ENCODE data around the gene PPM1H.

Gene PPM1H

GRCh38 chr12:62724947-62725451 lies 210.0 kb downstream of the PPM1H start:
- TF ChIP-seq ZFHX2 (tag by site-specific recombination; conservative IDR thresholded peaks at IDR 0.05) (peak; percentile 83), ZNF600 (tag by site-specific recombination; IDR thresholded peaks at IDR 0.05) (peak; percentile 31; the same call in 1 of the 2 replicates), PRDM1 (tag by site-specific recombination; IDR thresholded peaks at IDR 0.05) (peak; percentile 71), REST (tag by site-specific recombination; IDR thresholded peaks at IDR 0.05) (no peak), ZNF366 (tag by site-specific recombination; conservative IDR thresholded peaks at IDR 0.05) (peak; percentile 76), ZNF146 (tag by site-specific recombination; IDR thresholded peaks at IDR 0.05) (peak; percentile 26; the same call in 1 of the 2 replicates), CTCF (tag by site-specific recombination; IDR thresholded peaks at IDR 0.05) (no peak), ZNF660 (tag by site-specific recombination; IDR thresholded peaks at IDR 0.05) (0 out of 2 replicates have a peak, but pooled peaks have one; percentile 55), EGR2 (tag by site-specific recombination; IDR thresholded peaks at IDR 0.05; ENCODE audit: low read depth) (peak; percentile 84), SP7 (tag by site-specific recombination; IDR thresholded peaks at IDR 0.05) (peak; percentile 30; the same call in 1 of the 2 replicates), HOXD13 (CRISPR knock-in tag; IDR thresholded peaks at IDR 0.05; ENCODE audit: borderline replicate concordance) (no peak), ZEB2 (tag by site-specific recombination; IDR thresholded peaks at IDR 0.05) (no peak)
- TF ChIP-seq, protein P1, sequence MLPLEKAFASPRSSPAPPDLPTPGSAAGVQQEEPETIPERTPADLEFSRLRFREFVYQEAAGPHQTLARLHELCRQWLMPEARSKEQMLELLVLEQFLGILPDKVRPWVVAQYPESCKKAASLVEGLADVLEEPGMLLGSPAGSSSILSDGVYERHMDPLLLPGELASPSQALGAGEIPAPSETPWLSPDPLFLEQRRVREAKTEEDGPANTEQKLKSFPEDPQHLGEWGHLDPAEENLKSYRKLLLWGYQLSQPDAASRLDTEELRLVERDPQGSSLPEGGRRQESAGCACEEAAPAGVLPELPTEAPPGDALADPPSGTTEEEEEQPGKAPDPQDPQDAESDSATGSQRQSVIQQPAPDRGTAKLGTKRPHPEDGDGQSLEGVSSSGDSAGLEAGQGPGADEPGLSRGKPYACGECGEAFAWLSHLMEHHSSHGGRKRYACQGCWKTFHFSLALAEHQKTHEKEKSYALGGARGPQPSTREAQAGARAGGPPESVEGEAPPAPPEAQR (tag by site-specific recombination; IDR thresholded peaks at IDR 0.05), result no peak
- TF ChIP-seq, protein P2, sequence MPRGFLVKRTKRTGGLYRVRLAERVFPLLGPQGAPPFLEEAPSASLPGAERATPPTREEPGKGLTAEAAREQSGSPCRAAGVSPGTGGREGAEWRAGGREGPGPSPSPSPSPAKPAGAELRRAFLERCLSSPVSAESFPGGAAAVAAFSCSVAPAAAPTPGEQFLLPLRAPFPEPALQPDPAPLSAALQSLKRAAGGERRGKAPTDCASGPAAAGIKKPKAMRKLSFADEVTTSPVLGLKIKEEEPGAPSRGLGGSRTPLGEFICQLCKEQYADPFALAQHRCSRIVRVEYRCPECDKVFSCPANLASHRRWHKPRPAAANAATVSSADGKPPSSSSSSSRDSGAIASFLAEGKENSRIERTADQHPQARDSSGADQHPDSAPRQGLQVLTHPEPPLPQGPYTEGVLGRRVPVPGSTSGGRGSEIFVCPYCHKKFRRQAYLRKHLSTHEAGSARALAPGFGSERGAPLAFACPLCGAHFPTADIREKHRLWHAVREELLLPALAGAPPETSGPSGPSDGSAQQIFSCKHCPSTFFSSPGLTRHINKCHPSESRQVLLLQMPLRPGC (tag by site-specific recombination; IDR thresholded peaks at IDR 0.05), result peak; percentile 65
- TF ChIP-seq, protein P3, sequence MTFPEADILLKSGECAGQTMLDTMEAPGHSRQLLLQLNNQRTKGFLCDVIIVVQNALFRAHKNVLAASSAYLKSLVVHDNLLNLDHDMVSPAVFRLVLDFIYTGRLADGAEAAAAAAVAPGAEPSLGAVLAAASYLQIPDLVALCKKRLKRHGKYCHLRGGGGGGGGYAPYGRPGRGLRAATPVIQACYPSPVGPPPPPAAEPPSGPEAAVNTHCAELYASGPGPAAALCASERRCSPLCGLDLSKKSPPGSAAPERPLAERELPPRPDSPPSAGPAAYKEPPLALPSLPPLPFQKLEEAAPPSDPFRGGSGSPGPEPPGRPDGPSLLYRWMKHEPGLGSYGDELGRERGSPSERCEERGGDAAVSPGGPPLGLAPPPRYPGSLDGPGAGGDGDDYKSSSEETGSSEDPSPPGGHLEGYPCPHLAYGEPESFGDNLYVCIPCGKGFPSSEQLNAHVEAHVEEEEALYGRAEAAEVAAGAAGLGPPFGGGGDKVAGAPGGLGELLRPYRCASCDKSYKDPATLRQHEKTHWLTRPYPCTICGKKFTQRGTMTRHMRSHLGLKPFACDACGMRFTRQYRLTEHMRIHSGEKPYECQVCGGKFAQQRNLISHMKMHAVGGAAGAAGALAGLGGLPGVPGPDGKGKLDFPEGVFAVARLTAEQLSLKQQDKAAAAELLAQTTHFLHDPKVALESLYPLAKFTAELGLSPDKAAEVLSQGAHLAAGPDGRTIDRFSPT (tag by site-specific recombination; IDR thresholded peaks at IDR 0.05), result peak; percentile 40; the same call in 1 of the 2 replicates
- POLR2A ChIA-PET, result no interaction called here
- Histone ChIP-seq H3K4me1 (ENCODE audit: control insufficient read depth, insufficient read depth, low read length) (no peaks in the 10 kb centered on the region), H3K36me3 (ENCODE audit: control insufficient read depth in 2 of 2, insufficient read depth in 1 of 2, low read length in 2 of 2) (peaks cover 0 to 2% of the 10 kb centered on the region in 2 experiments; a peak in 1 of 3 replicates), H3K4me3 (ENCODE audit: low read depth, low read length) (no peak overlapping the region), H3K9me3 (ENCODE audit: control insufficient read depth, insufficient read depth, low read depth, low read length) (no peaks in the 10 kb centered on the region), H3K27ac (ENCODE audit: extremely low read depth, low read depth, low read length) (no peak overlapping the region)
- CTCF ChIA-PET, result no interaction called here
